OCI-LY3 (cell line): ENCODE measurements around the gene TMEM59L.

ENCODE experiments used
- CTCF ChIP-seq: fragments of 200-600, 300-600 bp; sonication (generic); IDR thresholded peaks from 2 replicates; pipeline ENCODE4 v1.5.1; 2014; ENCODE audit warnings: antibody characterized with exemption, low read length, low read depth
- EZH2phosphoT487 ChIP-seq: fragments of 200-600 bp; shearing (Covaris generic); IDR thresholded peaks from 2 replicates; pipeline ENCODE4 v1.6.1; 2018; ENCODE audit warnings: antibody characterized with exemption, mixed run types, low read depth

DNA sequence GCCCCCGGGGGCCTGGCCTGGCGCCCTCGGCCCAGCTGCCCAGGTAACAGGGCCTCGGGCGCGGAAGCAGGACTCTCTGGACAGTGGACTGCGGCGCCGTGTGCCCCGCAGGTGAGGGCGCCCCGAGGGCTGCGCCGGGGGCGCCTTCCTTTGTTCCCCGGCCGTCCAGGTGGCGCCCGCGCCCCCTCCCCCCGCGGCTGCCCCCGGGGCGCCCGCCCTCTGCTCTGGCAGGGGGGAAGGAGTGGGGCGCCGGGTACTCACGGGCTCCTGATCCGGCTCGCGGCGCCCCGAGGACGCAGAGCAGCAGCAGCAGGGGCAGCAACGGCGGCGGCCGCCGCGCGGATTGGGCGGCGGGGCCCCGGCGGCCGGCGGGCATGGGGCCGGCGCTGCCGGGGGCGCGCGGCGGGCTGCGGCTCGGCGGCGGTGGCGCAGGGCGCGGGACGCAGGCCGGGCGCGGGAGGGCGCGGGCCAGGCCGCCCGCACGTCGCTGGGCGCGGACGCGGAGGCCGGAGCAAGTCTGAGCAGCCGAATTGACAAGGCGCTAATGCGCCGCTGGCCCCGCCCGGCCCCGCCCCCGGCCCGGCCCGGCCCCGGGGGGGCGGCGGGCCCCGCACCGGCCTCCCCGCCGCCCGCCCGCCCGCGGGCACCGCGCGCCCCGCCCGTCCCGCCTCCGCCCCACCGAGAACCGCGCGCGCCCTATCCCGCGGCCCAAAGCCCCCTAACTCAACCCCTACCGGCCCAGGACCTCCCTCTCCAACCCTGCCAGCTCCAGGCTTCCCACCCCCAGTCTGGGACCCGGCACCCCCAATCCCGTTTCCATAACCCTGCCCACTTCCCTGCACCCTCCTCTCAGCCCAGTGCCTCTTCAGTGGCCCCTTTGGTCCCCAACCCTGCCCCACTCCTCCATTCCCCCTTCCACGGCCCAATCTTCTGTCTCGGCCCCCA lies 6.1 kb upstream of the TMEM59L start, which contains the start of gene CRLF1:
- TF ChIP-seq CTCF (no peak), EZH2phosphoT487 (no peak)
